SK-N-MC (cell line): ENCODE results near the gene TNN.

Source experiments
- EZH2 ChIP-seq: fragments of 200-600 bp; sonication (generic); IDR thresholded peaks from one replicate; pipeline ENCODE4 v1.6.1; 2017; ENCODE audit warnings: antibody characterized with exemption
- FOXP2 ChIP-seq: optimal IDR thresholded peaks from 2 replicates; pipeline ENCODE3; 2011; ENCODE audit warnings: mild to moderate bottlenecking, moderate library complexity; ENCODE audit not compliant: insufficient read depth; ENCODE audit errors: extremely low read length, control extremely low read depth
- POLR2AphosphoS5 ChIP-seq: IDR thresholded peaks from 2 replicates; pipeline ENCODE4 v1.6.1; 2012; ENCODE audit warnings: mild to moderate bottlenecking, low read depth, low read length, borderline replicate concordance

DNA sequence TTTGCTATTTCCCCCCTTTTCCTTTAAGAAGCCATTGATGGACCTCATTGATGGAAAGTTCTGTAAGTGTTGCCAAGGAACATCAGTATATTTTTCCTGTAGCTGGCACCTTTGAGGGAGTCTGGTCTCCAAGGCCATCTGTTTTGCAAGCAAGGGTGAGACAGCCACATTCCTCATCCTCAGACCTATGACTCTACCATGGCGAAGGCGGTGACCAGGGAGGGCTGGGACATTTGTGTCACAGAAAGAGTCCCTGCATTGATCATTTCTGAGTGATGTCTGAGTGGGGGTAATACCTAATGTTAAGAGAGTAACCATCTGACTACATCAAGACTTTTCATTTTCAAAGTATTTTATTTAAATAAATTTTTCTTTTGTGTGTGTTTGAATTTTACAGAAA lies 89.6 kb downstream of the TNN start:
- TF ChIP-seq EZH2, result no peak
- no peak for TF ChIP-seq POLR2AphosphoS5
- no peak for TF ChIP-seq FOXP2
